Measurements from ENCODE around the gene TRAPPC12.
"Not testable (repeated sequence)": the region's sequence is repeated elsewhere in the genome, so short reads cannot be mapped to it uniquely, and the experiment has no call there.

Gene TRAPPC12

DNA sequence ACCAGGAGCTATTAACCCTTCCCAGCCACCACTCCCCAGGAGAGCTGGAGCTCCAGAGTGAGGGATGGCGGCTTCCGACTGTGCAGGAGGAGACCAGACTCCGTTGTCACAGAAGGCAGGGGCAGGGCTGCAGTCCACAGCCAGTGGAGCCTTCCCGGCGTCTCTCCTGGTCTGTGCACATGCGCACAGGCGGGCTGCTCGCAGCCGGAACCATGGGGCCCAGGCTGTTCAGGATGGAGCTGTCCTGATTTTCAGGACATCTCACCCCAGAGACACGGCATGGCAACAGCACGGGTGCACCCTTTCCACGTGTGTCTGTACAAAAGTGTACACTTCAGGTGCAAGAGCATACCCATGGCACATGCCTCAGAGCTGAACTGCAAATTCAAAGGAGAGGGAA, 30.7 kb upstream of the TRAPPC12 start:
- Histone ChIP-seq H3K36me3 (ENCODE audit: insufficient read depth, low read length) (peaks cover 8% of the 10 kb centered on the region), H3K4me1 (ENCODE audit: control insufficient read depth, insufficient read depth, low read length) (peaks cover 7% of the 10 kb centered on the region), H3K27me3 (ENCODE audit: control insufficient read depth, insufficient read depth, low read length) (no peaks in the 10 kb centered on the region), H3K4me3 (ENCODE audit: low read length) (no peak overlapping the region), H3K4me2 (ENCODE audit: low read length) (peak overlapping the region; percentile 72), H3K9ac (ENCODE audit: low read depth, low read length) (peak overlapping the region; percentile 25), H3K9me3 (replicated peaks; ENCODE audit: low read length) (no peaks in the 10 kb centered on the region)

DNA sequence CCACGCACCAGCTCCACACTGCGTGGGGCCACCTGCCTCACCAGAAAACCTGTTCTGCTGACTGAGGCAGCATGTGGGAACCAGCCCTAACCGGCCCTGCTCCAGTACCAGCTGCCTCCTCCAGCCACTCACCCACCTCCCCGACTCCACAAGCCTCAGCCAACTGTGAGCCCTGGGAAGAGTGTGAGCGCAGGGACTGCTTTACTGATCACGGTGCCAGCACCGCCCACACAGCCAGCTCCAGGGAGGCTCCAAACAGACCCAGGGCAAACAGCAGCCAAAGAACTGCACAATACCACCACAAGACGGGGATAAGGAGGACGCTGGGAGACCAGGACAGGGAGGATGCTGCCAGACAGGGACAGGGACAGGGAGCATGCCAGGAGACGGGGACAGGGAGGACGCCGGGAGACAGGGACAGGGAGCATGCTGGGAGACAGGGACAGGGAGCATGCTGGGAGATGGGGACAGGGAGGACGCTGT, 30.2 kb upstream of the TRAPPC12 start:
- Histone ChIP-seq H3K9me3 (replicated peaks; ENCODE audit: low read length) (no peaks in the 10 kb centered on the region), H3K36me3 (ENCODE audit: insufficient read depth, low read length) (peaks cover 12% of the 10 kb centered on the region), H3K4me3 (ENCODE audit: low read length) (peak overlapping the region; percentile 53), H3K9ac (ENCODE audit: low read depth, low read length) (peak overlapping the region; percentile 25), H3K4me1 (ENCODE audit: control insufficient read depth, insufficient read depth, low read length) (peaks cover 7% of the 10 kb centered on the region), H3K27me3 (ENCODE audit: control insufficient read depth, insufficient read depth, low read length) (no peaks in the 10 kb centered on the region), H3K4me2 (ENCODE audit: low read length) (peak overlapping the region; percentile 72)

DNA sequence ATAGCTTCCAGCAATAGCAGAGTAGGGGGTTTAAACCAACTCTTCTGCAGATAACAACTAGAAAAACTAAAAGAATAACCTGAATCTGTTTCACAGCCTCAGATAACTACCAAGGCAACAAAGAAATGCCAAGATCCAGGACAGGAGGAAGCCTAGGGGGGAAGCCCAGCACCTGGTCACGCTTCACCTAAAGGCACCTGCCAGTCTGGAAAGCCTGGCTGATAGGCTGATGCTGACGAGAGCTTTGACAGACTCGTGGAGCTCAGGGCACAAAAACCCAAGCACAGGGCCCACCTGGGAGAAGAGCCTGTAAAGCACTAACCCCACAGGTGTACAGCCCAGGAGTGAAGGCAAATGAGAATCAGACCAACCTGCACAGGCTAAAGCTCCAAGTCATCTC, 24.5 kb upstream of the TRAPPC12 start:
- Histone ChIP-seq H3K9me3 (replicated peaks; ENCODE audit: low read length) (no peaks in the 10 kb centered on the region), H3K4me2 (ENCODE audit: low read length) (no peak overlapping the region), H3K27me3 (ENCODE audit: control insufficient read depth, insufficient read depth, low read length) (no peaks in the 10 kb centered on the region), H3K9ac (ENCODE audit: low read depth, low read length) (no peak overlapping the region), H3K36me3 (ENCODE audit: insufficient read depth, low read length) (peaks cover 14% of the 10 kb centered on the region), H3K4me3 (ENCODE audit: low read length) (no peak overlapping the region), H3K4me1 (ENCODE audit: control insufficient read depth, insufficient read depth, low read length) (no peaks in the 10 kb centered on the region)

DNA sequence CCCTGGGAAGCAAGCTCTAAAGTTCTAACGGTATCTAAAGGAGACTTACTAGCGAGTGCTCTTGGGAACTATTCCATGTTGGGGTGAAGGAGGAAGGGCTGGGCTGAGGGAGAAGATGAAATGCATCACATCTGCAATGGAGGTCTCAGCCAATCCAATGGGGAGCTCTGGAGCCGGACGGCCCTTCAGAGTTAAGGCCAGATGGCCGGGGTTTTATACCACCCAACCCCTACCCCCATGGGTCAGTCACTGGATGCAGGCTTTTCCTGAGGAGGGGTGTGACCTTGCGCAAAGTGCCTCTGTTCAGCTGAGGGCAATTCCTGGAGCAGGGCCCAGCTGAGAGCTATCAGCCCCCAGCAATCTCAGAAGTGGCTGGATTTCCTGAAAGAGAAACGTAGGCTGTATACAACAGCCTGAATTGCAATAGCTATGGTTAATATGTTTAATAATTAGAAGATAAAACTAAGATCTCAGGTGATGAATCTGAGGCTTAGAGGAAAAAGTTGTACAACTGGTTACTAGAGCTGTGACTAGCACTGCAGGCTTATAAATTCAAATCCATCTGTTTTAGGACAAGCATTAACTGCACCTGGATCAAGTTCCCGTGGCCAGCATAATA, 23.4 kb upstream of the TRAPPC12 start:
- H3K4me2 ChIP-seq (ENCODE audit: low read length), result no peak overlapping the region
- no peaks in the 10 kb centered on the region for H3K9me3 ChIP-seq (replicated peaks; ENCODE audit: low read length)
- H3K36me3 ChIP-seq (ENCODE audit: insufficient read depth, low read length), result peaks cover 14% of the 10 kb centered on the region
- no peak overlapping the region for H3K4me3 ChIP-seq (ENCODE audit: low read length)
- H3K4me1 ChIP-seq (ENCODE audit: control insufficient read depth, insufficient read depth, low read length), result no peaks in the 10 kb centered on the region
- no peaks in the 10 kb centered on the region for H3K27me3 ChIP-seq (ENCODE audit: control insufficient read depth, insufficient read depth, low read length)
- H3K9ac ChIP-seq (ENCODE audit: low read depth, low read length), result no peak overlapping the region

DNA sequence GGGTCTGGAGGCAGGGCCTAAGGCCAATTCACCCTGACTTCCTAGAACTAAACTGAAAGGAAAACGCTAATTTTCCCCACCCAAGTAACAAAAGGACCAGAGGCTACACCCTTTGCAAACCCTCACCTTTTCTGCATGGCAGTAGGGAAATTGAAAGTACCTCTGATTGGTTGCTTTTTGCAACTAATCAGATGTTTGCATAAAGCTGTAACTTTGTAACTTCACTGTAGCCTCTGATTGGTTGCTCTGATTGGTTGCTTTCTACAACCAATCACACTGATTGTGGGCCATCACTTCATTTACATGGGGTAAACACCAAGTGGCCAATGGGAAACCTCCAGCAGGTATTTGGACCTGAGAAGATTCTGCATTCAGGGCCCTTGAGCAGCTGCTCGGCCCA, 22.7 kb upstream of the TRAPPC12 start:
- Histone ChIP-seq H3K9ac (ENCODE audit: low read depth, low read length) (no peak overlapping the region), H3K36me3 (ENCODE audit: insufficient read depth, low read length) (peaks cover 14% of the 10 kb centered on the region), H3K4me3 (ENCODE audit: low read length) (no peak overlapping the region), H3K27me3 (ENCODE audit: control insufficient read depth, insufficient read depth, low read length) (no peaks in the 10 kb centered on the region), H3K4me2 (ENCODE audit: low read length) (no peak overlapping the region), H3K4me1 (ENCODE audit: control insufficient read depth, insufficient read depth, low read length) (no peaks in the 10 kb centered on the region), H3K9me3 (replicated peaks; ENCODE audit: low read length) (no peaks in the 10 kb centered on the region)

DNA sequence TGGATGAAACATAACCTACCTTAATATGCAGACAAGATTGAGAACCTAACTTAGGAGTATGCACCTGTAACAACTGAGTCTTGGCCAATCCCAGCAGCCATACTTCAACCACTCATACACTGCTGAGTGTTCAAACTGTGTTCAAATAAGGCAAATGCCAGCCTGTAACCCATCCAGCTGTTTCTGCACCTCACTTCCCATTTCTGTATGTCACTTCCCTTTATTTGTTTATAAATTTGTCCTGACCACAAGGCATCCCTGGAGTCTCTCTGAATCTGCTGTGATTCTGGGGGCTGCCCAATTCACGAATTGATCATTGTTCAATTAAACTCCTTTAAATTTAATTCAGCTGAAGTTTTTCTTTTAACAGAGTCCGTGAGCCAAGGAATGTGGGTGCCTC, 22.0 kb upstream of the TRAPPC12 start:
- not testable (repeated sequence) for H3K4me1 ChIP-seq (ENCODE audit: control insufficient read depth, insufficient read depth, low read length); H3K4me2 ChIP-seq (ENCODE audit: low read length); H3K9ac ChIP-seq (ENCODE audit: low read depth, low read length); H3K9me3 ChIP-seq (replicated peaks; ENCODE audit: low read length); H3K27me3 ChIP-seq (ENCODE audit: control insufficient read depth, insufficient read depth, low read length); H3K4me3 ChIP-seq (ENCODE audit: low read length)
- peaks cover 14% of the 10 kb centered on the region for H3K36me3 ChIP-seq (ENCODE audit: insufficient read depth, low read length)

DNA sequence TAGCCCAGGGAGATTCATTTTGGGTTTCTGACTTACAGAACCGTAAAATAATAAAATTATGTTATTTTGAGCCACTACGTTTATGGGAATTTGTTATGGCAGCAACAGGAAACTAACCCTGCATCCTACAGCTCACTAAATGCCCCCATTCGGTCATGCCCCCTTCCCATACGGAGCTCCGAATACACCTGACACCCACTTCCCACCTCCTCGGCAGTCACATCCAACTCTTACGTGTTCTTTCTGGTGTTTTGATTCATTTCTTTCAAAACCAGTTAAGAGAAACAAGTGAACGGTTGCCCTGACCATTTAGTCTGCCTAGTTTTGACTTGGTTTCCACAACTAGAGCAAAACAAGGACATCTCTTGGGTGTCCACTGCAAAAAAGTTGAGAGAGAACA, 21.6 kb upstream of the TRAPPC12 start:
- H3K4me1 ChIP-seq (ENCODE audit: control insufficient read depth, insufficient read depth, low read length), result no peaks in the 10 kb centered on the region
- H3K27me3 ChIP-seq (ENCODE audit: control insufficient read depth, insufficient read depth, low read length), result no peaks in the 10 kb centered on the region
- no peak overlapping the region for H3K4me3 ChIP-seq (ENCODE audit: low read length)

DNA sequence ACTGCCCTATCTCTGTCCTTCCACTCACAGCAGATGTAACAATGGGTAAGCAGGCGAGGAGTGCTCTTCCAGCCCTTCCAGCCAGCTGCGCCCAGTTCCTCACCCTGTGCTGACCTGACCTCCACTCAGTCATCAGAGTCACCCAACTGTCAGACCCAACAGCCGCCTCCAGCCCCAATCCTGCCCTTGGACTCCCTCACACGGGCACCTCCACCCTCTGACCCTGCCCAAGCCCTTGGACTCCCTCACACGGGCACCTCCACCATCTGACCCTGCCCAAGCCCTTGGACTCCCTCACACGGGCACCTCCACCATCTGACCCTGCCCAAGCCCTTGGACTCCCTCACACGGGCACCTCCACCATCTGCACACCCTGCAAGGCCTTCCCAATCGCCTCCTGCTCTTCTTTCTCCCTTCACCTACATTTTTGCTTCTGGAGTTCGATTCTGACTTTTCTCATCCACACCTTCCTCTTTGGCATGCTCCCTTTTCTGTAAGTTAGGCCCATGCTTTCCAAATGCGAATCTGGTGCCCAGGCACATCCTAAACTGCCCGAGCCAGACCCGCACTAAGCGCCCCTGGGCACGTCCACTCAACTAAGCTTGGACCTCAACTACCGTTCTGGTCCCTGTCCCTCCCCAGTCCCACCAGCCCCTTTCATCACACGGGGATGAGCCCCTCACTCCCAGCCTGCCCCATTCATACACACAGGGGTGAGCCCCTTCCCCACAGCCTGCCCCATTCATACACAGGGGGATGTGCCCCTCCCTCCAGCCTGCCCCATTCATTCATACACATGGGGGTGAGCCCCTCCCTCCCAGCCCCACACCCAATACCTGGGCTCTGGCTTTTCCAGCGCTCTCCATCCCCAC, 17.7 kb upstream of the TRAPPC12 start:
- Histone ChIP-seq H3K36me3 (ENCODE audit: insufficient read depth, low read length) (peaks cover 2% of the 10 kb centered on the region), H3K4me2 (ENCODE audit: low read length) (no peak overlapping the region), H3K27me3 (ENCODE audit: control insufficient read depth, insufficient read depth, low read length) (no peaks in the 10 kb centered on the region), H3K4me3 (ENCODE audit: low read length) (no peak overlapping the region), H3K9ac (ENCODE audit: low read depth, low read length) (no peak overlapping the region), H3K9me3 (replicated peaks; ENCODE audit: low read length) (no peaks in the 10 kb centered on the region), H3K4me1 (ENCODE audit: control insufficient read depth, insufficient read depth, low read length) (no peaks in the 10 kb centered on the region)

More for the DNA sequence above, 21.6 kb upstream of the TRAPPC12 start:
- peaks cover 13% of the 10 kb centered on the region for H3K36me3 ChIP-seq (ENCODE audit: insufficient read depth, low read length)
- no peaks in the 10 kb centered on the region for H3K9me3 ChIP-seq (replicated peaks; ENCODE audit: low read length)
- no peak overlapping the region for H3K4me2 ChIP-seq (ENCODE audit: low read length)
- H3K9ac ChIP-seq (ENCODE audit: low read depth, low read length), result no peak overlapping the region

DNA sequence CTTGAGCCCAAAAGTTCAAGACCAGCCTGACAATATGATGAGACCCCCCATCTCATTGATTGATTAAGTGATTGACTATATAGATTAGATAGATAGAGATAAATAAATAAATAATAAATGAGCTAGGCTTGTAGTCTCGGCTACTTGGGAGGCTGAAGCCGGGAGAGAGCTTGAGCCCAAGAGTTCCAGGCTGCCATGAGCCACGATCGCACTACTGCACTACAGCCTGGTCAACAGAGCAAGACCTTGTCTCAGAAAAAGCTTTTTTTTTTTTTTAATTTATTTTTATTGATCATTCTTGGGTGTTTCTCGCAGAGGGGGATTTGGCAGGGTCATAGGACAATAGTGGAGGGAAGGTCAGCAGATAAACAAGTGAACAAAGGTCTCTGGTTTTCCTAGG, 14.3 kb upstream of the TRAPPC12 start:
- Histone ChIP-seq H3K9me3 (replicated peaks; ENCODE audit: low read length) (no peaks in the 10 kb centered on the region), H3K4me2 (ENCODE audit: low read length) (no peak overlapping the region), H3K9ac (ENCODE audit: low read depth, low read length) (no peak overlapping the region), H3K36me3 (ENCODE audit: insufficient read depth, low read length) (no peaks in the 10 kb centered on the region), H3K4me3 (ENCODE audit: low read length) (no peak overlapping the region), H3K27me3 (ENCODE audit: control insufficient read depth, insufficient read depth, low read length) (no peaks in the 10 kb centered on the region), H3K4me1 (ENCODE audit: control insufficient read depth, insufficient read depth, low read length) (no peaks in the 10 kb centered on the region)

DNA sequence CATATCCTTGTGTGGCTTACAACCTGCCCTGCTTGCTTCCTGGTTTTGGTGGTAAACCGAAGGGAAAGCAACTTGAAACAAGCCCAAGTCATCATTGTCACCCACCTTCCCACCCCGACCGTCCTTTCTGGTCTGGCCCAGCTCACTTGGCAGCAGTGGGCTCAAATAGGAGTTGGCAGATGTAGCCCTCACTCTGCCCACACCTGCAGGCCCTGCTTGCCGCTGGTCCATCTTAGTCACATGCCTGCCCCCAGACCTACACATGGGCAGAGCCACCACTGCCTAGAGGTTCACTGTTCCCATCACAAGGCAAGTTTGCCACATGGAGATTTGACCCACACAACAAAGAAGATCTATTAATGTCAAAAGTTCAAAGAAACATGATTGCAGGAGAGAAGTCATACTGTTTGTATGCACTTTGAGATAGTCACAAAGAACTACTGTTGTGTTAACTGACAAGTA, 11.2 kb upstream of the TRAPPC12 start:
- Histone ChIP-seq H3K9me3 (replicated peaks; ENCODE audit: low read length) (no peaks in the 10 kb centered on the region), H3K36me3 (ENCODE audit: insufficient read depth, low read length) (no peaks in the 10 kb centered on the region), H3K4me3 (ENCODE audit: low read length) (no peak overlapping the region), H3K9ac (ENCODE audit: low read depth, low read length) (no peak overlapping the region), H3K4me1 (ENCODE audit: control insufficient read depth, insufficient read depth, low read length) (no peaks in the 10 kb centered on the region), H3K27me3 (ENCODE audit: control insufficient read depth, insufficient read depth, low read length) (no peaks in the 10 kb centered on the region), H3K4me2 (ENCODE audit: low read length) (no peak overlapping the region)

DNA sequence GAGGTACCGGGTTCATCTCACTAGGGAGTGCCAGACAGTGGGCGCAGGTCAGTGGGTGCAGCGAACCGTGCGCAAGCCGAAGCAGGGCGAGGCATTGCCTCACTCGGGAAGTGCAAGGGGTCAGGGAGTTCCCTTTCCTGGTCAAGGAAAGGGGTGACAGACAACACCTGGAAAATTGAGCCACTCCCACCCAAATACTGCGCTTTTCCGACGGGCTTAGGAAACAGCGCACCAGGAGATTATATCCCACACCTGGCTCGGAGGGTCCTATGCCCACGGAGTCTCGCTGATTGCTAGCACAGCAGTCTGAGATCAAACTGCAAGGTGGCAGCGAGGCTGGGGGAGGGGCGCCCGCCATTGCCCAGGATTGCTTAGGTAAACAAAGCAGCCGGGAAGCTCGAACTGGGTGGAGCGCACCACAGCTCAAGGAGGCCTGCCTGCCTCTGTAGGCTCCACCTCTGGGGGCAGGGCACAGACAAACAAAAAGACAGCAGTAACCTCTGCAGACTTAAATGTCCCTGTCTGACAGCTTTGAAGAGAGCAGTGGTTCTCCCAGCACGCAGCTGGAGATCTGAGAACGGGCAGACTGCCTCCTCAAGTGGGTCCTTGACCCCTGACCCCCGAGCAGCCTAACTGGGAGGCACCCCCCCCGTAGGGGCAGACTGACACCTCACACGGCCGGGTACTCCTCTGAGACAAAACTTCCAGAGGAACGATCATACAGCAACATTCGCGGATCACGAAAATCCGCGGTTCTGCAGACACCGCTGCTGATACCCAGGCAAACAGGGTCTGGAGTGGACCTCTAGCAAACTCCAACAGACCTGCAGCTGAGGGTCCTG, 9.9 kb upstream of the TRAPPC12 start:
- H3K4me1 ChIP-seq (ENCODE audit: control insufficient read depth, insufficient read depth, low read length); H3K4me3 ChIP-seq (ENCODE audit: low read length); H3K9me3 ChIP-seq (replicated peaks; ENCODE audit: low read length); H3K36me3 ChIP-seq (ENCODE audit: insufficient read depth, low read length); H3K9ac ChIP-seq (ENCODE audit: low read depth, low read length); H3K4me2 ChIP-seq (ENCODE audit: low read length); H3K27me3 ChIP-seq (ENCODE audit: control insufficient read depth, insufficient read depth, low read length): not testable (repeated sequence)

Measured in skeletal muscle satellite cell (primary cell).